Measurements from ENCODE around the gene ARMC9.

DNA sequence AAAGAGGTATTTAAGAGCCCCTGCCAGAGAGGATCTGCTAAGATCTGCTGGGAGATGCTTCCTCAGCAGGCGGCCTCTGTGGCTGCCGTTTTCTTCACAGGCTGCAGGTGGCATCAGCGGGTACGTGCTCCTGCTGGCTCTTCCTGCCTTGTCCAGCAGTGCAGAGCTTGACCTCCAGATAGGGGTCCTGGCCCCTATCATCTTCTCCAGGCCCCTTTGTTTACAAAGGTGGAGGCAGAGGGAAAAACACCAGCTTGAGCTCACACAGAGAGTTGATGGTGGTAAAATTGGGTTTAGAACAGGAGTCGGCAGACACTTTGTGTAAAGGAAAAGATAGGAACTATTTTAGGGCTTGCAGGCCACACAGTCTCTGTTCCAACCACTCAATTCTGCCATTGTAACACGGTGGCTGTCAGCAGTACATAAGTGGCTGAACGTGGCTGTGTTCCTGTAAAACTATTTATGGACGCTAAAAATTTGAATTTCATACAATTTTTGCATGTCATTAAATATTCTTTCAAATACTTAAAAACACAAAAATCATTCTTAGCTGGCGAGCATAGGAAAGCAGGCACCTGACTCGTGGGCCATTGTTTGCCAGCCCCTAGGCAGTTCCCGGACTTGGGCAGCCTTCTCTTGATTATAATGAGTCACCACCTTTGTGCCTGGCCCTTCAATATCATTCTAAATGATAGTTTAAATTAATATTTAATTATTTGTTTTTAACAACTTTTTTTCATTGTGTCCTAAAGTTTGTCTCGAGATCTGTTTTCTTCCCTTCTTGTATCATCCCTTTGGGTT, 98.9 kb downstream of the ARMC9 start:
- TF ChIP-seq, protein P1, sequence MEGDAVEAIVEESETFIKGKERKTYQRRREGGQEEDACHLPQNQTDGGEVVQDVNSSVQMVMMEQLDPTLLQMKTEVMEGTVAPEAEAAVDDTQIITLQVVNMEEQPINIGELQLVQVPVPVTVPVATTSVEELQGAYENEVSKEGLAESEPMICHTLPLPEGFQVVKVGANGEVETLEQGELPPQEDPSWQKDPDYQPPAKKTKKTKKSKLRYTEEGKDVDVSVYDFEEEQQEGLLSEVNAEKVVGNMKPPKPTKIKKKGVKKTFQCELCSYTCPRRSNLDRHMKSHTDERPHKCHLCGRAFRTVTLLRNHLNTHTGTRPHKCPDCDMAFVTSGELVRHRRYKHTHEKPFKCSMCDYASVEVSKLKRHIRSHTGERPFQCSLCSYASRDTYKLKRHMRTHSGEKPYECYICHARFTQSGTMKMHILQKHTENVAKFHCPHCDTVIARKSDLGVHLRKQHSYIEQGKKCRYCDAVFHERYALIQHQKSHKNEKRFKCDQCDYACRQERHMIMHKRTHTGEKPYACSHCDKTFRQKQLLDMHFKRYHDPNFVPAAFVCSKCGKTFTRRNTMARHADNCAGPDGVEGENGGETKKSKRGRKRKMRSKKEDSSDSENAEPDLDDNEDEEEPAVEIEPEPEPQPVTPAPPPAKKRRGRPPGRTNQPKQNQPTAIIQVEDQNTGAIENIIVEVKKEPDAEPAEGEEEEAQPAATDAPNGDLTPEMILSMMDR (IDR thresholded peaks at IDR 0.05): peak; percentile 59 to 80 (median 76)
- no peak for TF ChIP-seq POLR2A (IDR thresholded peaks at IDR 0.05)
- no peak for TF ChIP-seq POLR2AphosphoS5 (IDR thresholded peaks at IDR 0.05)
- TF ChIP-seq EP300 (IDR thresholded peaks at IDR 0.05; ENCODE audit: low read depth): no peak
